GF-D8 (cell line): ENCODE data around the gene TSR3.

Experiments
- DNase-seq: peaks from one replicate; lab custom pipeline; 2025; lab: John Stamatoyannopoulos, UW

The TSR3 gene

GRCh38 chr16:1351215-1351581, 480 bp downstream of the TSR3 start:
- no peak for DNase-seq

- no peak for DNase-seq
These were observed 987 bp downstream of the TSR3 start for GRCh38 chr16:1350691-1351090.

DNA sequence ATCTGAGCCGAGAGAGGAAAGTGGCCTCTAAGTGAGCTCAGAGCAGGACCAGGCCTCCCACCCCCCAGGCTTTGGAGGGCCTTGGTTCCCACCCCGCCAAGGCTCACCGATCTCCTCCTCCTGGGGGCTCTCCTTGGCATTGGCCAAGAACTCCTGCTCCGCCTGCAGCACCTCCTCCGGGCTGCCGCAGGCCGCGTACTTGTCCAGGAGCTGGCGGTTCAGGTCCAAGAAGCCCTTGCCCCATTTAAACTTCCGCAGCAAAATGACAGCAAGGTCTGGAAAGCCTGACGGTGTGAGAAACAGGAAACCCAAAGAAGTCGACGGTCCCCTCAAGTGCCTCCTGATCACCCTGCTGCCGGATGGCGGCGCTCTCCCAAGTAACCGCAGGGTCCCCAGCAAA, 1.7 kb downstream of the TSR3 start:
- no peak for DNase-seq

DNA sequence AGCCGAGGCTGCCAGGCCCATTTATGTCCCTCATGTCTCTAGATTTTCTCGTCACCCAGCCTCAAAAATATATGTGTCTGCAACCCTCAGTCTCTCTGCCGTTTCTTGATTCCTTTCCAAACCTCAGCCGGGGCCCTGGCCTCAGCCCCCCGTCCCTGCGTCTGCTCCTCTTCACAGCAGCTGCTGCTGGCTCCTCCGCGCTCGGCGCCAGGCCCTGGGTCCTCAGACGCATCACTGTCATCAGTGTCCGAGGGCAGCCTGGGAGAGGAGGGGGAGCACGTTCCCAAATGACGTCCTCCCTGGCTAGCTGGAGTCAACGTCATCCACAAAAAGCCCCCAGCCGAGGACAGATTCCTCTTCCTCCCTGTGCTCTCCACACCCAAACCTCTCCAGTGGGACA, 2.3 kb downstream of the TSR3 start:
- no peak for DNase-seq

DNA sequence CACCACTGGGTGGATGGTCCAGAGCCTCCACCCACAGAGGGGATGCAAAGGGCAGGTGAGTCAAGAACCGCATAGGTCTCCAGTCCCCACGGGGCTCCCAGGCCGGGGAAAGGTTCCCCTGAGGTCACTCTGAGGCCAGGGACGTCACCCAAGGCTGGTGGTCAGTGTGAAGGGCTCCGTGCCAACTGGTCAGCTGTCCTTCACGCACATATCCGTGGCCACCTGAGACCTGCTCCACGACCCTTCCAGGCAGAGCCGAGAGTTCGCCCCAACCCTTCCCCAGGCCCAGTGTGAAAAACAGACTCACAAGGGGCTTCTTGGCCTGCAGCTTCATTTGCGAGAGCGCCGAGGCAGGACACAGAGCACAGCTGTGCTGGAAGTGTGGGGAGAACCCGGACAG, 2.8 kb downstream of the TSR3 start:
- no peak for DNase-seq

DNA sequence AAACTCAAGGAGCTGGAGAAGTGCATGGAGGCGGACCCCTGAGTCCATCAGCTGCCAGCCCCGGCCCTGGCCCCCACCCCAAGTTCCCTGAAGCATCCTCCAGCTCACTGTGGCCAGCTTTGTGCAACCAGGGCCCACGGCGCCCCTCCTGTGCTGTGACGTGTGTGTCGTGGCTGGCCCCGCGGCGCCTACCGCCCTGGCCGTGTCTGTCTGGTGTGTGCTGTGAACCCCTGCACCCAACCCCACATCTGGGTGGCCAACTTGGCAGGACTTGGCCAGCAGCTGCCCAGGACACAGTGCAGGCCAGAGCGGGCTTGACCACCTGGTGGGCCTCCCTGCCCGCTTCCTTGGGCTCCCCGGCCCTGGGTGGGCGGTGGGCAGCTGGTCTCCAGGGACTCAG, 3.2 kb downstream of the TSR3 start:
- DNase-seq: no peak

GRCh38 chr16:1347962-1348361, 3.7 kb downstream of the TSR3 start:
- no peak for DNase-seq

DNA sequence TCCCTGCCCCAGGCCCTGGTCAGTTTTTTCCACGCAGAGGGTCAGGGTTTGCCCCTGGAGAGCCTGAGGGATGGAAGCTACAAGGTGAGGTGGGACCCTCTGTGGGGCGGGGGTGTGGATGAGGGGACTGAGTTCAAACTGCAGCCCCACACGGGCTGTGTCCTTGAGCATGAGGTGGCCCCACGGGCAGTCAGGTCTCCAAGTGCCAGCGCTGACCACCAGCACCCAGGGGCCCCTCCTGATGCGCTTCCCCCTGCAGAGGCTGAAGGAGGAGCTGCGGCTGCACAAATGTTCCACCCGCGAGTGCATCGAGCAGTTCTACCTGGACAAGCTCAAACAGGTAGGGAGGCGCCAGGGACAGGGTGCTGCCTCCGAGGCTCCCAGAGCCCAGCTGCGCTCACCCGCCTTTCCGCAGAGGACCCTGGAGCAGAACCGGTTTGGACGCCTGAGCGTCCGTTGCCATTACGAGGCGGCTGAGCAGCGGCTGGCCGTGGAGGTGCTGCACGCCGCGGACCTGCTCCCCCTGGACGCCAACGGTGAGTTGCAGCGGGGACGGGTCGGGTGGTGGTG, 4.3 kb downstream of the TSR3 start:
- no peak for DNase-seq

DNA sequence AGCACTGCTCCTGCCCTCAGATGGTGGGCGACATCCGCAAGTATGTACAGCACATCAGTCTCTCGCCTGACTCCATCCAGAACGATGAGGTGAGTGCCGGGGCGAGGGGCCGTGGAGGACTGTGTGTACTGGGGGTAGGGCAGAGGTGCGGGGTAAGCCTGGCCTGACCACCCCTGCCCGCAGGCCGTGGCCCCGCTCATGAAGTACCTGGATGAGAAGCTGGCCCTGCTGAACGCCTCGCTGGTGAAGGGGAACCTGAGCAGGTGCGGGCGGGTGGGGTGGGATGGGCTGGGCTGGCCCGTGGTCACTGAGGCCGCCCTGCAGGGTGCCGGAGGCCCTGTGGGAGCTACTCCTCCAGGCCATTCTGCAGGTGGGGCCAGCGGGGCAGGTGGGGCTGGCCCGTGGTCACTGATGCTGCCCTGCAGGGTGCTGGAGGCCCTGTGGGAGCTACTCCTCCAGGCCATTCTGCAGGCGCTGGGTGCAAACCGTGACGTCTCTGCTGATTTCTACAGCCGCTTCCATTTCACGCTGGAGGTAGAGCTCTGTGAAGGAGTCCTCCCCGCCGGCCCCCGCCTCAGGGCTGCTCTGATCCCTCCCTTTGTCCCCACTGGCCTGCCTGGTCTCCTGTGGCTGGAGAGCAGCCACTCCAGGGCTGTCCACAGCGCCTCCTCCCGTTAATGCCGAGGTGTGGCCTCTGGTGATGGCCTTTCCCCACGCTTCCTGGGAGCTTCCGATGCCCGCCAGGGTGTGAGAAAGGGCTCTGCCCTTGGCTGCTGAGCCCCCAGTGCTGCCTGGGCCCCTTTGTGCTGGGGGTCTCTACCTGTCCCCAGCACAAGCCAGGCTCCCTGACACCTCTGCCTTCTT, 5.0 kb downstream of the TSR3 start:
- no peak for DNase-seq

DNA sequence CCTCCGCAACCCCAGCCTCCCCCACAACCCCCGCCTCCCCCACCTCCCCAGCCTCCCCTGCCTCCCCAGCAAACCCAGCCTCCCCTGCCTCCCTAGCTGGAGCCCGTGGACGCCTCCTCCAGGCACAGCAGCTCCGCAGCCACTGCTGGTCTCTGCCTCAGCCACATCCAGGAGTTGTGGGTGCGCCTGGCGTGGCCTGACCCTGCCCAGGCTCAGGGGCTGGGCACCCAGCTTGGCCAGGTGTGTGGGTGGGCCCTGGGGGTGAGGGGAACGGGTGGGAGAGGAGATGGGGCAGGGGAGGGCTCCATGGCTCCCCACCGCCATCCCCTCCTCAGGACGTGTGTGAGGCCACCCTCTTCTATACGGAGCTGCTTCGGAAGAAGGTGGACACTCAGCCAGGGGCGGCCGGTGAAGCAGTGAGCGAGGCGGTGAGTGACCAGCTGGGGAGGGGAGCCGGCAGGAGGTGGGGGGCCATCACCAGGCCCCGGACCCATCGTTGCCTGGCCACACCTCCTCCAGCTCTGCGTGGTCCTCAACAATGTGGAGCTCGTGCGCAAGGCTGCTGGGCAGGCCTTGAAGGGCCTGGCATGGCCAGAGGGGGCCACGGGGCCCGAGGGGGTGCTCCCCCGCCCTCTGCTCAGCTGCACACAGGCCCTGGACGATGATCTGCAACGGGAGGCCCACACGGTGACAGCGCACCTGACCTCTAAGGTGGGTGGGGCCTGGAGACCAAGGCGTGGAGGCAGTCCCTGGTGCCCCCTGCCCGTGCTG, 5.8 kb downstream of the TSR3 start:
- no peak for DNase-seq

DNA sequence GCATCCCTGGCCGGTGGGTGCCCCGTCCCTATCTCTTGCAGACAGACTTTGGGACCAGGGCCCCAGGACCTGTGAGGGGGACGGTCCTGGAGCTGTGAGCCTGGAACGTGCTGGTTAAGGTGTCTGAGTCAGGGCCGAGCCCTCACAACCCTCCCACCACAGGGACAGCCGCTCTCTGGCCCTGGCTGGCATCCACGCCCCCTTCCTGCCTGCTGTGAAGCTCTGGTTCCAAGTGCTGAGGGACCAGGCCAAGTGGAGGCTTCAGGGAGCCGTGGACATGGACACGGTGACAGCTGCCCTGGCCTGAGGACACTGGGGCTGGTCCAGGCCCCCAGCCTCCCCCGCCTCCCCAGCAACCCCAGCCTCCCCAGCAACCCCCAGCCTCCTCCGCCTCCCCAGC, 6.6 kb downstream of the TSR3 start:
- no peak for DNase-seq

- no peak for DNase-seq
These were observed 7.2 kb downstream of the TSR3 start for GRCh38 chr16:1344499-1344898.

DNA sequence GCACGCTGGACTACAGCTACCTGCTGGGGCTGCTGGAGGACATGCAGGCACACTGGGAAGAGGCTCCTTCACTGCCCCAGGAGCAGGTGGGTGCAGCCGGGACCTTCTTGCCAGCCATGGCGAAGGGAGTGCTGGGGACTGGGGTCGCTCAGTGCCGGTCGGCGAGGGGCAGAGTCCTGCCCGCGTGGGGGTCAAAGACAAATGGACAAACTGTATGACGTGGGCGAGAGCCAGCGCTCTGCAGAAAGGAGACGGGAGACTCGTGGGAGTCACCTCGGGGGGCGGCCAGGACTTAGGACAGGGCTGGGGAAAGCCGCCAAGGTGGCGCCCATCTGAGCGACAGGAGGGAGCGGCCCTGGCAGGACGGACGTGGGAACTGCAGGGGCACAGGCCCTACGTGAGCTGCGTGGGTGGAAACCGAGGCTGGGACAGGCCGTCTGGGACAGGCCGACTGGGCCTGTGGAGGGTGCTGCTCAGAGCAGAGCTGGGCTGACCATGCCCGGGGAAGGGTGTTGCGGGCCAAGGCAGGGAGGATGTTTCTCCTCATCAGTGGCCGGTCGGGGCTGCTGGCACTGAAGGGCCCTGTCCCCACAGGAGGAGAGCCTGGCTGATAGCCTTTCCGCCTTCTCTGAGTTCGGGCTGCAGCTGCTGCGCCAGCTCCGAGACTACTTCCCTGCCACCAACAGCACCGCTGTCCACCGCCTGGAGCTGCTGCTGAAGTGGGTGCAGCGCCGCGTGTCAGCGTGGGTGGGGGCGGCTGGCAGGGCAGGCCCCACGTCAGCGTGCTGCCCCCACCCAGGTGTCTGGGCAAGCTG, 8.0 kb downstream of the TSR3 start:
- DNase-seq: no peak

- DNase-seq: peak; percentile 84
These were observed 8.9 kb downstream of the TSR3 start for GRCh38 chr16:1342526-1343427.

- no peak for DNase-seq
These were observed 9.9 kb downstream of the TSR3 start for GRCh38 chr16:1341495-1342420.

GRCh38 chr16:1340730-1341494, 10.8 kb downstream of the TSR3 start:
- no peak for DNase-seq

- no peak for DNase-seq
These were observed 12.6 kb downstream of the TSR3 start for GRCh38 chr16:1338855-1339675.

DNA sequence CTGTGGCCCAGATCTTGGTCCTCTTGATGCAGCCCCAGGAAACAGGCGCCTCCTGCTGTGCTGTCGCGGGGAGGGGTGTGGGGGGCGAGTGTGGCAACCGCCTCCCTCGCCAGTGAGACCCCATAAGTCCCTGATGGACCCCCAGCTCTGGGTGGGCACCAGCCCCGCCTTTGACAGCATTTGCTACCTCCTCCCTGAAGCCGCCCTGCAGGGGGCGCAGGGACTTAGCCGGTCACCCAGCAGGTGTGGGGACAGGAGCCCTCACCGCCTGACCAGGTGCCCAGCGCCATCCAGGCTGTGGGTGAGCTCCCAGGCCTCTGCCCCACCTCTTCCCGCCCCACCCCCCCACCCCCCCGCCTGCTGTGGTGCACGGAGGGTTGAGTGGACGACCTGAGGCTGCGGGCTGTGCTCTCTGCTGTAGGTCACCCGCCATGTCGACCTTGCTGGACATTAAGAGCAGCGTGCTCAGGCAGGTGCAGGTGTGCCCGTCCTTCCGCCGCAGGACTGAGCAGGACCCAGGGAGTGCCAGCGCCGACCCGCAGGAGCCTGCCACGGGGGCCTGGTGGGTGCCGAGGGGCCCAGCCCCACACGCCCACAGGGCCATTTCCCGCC, 13.5 kb downstream of the TSR3 start:
- DNase-seq: no peak
